ENCODE measurements around the gene STK32C. TPM values are rescaled to one million over a fixed set of nuclear protein-coding genes. Genes with fewer than 3 reads are reported as not detected.

STK32C gene
- total RNA-seq, 4 donors from 2014 or later, result 1.3 to 5.6 (median 4.7) TPM

DNA sequence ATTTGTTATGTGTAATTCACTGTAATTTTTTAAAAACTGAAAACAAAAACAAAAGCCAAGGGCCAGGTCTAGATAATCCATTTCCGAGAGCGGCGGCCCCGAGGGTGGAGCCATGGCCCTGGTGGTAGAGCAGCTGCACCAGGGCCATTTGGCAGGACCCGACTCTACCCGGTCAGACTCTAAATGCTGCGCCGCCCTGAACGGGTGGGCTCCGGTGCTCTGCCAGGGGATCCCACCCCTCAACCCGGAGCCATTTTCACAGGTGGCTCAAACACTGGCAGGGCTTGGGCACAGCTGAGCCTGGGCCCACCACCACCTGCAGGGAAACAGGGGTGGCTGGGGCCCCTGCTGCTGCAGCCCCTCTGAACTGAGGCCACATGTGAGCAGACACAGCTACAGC, 64.1 kb downstream of the STK32C start:
- Histone ChIP-seq H3K4me3 (no peak overlapping the region), H3K4me1 (peaks cover 3% of the 10 kb centered on the region), H3K27me3 (no peaks in the 10 kb centered on the region), H3K27ac (no peak overlapping the region), H3K36me3 (no peaks in the 10 kb centered on the region), H3K9me3 (no peaks in the 10 kb centered on the region)
- no peak for DNase-seq (ENCODE audit: low spot score in 2 of 2)
- 93% methylated on average over 7 of the region's 11 CpGs for WGBS
- TF ChIP-seq POLR2A (IDR thresholded peaks at IDR 0.05) (no peak), EP300 (IDR thresholded peaks at IDR 0.05) (no peak), POLR2AphosphoS5 (IDR thresholded peaks at IDR 0.05) (no peak)
- TF ChIP-seq, protein P1, sequence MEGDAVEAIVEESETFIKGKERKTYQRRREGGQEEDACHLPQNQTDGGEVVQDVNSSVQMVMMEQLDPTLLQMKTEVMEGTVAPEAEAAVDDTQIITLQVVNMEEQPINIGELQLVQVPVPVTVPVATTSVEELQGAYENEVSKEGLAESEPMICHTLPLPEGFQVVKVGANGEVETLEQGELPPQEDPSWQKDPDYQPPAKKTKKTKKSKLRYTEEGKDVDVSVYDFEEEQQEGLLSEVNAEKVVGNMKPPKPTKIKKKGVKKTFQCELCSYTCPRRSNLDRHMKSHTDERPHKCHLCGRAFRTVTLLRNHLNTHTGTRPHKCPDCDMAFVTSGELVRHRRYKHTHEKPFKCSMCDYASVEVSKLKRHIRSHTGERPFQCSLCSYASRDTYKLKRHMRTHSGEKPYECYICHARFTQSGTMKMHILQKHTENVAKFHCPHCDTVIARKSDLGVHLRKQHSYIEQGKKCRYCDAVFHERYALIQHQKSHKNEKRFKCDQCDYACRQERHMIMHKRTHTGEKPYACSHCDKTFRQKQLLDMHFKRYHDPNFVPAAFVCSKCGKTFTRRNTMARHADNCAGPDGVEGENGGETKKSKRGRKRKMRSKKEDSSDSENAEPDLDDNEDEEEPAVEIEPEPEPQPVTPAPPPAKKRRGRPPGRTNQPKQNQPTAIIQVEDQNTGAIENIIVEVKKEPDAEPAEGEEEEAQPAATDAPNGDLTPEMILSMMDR (IDR thresholded peaks at IDR 0.05), result no peak

DNA sequence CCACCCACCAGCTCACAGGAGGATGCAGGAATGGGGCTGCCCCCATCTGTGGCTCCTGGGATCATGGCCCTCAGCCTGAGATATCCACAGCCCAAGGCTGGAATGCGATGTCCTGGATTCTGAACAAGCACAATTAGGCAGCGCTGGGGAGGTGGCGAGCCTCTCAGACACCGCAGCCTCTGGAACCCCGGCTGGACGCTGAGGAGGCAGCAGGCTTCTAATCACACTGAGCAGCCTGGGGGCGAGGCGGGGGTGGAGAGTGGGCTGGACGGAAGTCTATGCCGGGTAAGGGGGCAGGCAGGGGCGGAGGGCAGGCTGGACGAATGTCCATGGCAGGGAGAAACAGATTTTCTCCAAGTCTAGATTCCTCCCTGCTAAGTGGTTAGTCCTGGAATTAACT, 64.6 kb downstream of the STK32C start:
- no peak for DNase-seq (ENCODE audit: low spot score in 2 of 2)
- no peak overlapping the region for H3K27ac ChIP-seq
- H3K27me3 ChIP-seq, result no peaks in the 10 kb centered on the region
- H3K4me3 ChIP-seq, result no peak overlapping the region
- H3K36me3 ChIP-seq, result no peaks in the 10 kb centered on the region
- 78% methylated on average over 12 of the region's 12 CpGs for WGBS
- H3K4me1 ChIP-seq, result no peaks in the 10 kb centered on the region
- no peaks in the 10 kb centered on the region for H3K9me3 ChIP-seq
- TF ChIP-seq, protein P1 (IDR thresholded peaks at IDR 0.05), result no peak
- TF ChIP-seq POLR2A (IDR thresholded peaks at IDR 0.05) (no peak), EP300 (IDR thresholded peaks at IDR 0.05) (no peak), POLR2AphosphoS5 (IDR thresholded peaks at IDR 0.05) (no peak)

DNA sequence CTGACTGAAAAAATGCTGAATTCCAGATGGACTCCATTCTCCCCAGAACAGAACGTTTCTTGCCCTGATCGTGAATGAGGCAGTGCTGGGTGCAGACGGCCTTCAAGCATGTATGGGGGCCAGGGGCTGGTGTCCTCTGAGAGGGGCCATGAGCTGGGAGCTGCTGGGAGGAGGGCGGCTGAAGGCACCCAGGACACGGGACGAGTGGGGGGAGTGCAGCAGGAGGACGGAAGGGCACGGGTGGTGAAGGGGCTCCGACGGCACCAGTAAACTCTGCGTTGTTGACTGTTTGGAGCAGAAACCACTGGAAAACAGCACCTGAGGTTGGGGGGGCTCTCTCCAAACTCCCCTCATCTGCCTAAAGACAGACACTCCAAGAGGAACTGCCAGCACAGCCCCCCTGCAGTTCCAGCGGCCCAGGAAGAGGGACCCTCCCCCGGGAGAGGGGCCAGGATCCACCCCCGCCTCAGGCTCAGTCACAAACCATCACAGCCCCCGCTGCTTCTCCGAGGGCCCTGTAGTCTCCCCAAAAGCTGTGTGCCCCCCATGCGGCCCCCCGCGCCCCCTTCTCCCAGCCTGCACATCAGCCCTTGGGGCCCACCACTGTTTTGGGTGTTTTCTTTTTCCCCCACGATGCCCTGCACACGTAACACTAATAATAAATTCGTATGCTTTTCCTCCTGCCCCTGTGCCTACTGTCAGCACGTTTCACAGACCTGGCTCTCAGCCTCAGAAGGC, 65.5 kb downstream of the STK32C start:
- H3K4me3 ChIP-seq, result no peak overlapping the region
- no peaks in the 10 kb centered on the region for H3K4me1 ChIP-seq
- WGBS, result 78% methylated on average over 19 of the region's 23 CpGs
- no peaks in the 10 kb centered on the region for H3K9me3 ChIP-seq
- no peaks in the 10 kb centered on the region for H3K36me3 ChIP-seq
- H3K27me3 ChIP-seq, result no peaks in the 10 kb centered on the region
- no peak overlapping the region for H3K27ac ChIP-seq
- no peak for TF ChIP-seq EP300 (IDR thresholded peaks at IDR 0.05)
- TF ChIP-seq, protein P1 (IDR thresholded peaks at IDR 0.05), result no peak
- no peak for TF ChIP-seq POLR2A (IDR thresholded peaks at IDR 0.05)
- no peak for TF ChIP-seq POLR2AphosphoS5 (IDR thresholded peaks at IDR 0.05)
- DNase-seq (ENCODE audit: low spot score in 2 of 2), result no peak

DNA sequence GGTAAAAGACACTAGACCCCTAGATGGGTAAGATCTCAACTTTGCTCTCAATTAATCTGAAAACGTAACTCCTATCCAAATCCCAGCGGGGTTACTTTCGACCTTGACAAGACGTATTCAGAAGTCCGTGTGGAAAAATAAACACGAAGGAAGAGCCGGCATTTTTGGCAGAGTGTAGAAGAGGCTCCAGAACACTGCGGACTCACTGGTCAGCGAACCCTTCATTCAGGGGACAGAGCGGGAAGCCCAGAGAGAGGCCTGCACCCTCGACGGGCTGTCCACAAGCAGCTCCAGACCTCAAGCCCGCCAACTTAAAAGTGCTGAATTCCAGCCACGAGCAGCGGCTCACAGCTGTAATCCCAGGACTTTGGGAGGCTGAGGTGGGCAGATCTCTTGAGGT, 66.3 kb downstream of the STK32C start:
- H3K27me3 ChIP-seq, result no peaks in the 10 kb centered on the region
- H3K4me3 ChIP-seq, result no peak overlapping the region
- H3K36me3 ChIP-seq, result no peaks in the 10 kb centered on the region
- no peaks in the 10 kb centered on the region for H3K9me3 ChIP-seq
- no peak overlapping the region for H3K27ac ChIP-seq
- DNase-seq (ENCODE audit: low spot score in 2 of 2), result no peak
- TF ChIP-seq, protein P1 (IDR thresholded peaks at IDR 0.05), result no peak
- TF ChIP-seq POLR2A (IDR thresholded peaks at IDR 0.05) (no peak), POLR2AphosphoS5 (IDR thresholded peaks at IDR 0.05) (no peak), EP300 (IDR thresholded peaks at IDR 0.05) (no peak)
- WGBS, result 94% methylated on average over 15 of the region's 15 CpGs
- H3K4me1 ChIP-seq, result no peaks in the 10 kb centered on the region

DNA sequence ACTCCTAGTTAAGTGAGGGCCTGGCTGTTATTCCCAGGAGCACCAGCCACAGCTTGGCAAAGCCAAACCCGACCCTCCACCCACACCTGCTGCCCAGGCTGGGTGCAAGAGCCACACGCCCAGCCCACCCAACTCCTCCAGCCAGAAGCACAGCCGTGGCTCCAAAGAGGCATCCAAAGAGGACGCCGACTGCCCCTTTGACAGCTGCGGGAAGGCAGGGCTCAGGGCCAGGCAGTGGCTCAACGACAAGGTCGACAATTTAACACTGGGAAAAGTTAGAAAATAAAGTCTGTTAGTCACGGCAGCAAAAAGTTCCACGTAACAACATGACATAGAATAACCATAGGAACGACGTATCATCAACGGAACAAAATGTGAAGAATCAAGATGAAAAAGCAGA, 66.7 kb downstream of the STK32C start:
- DNase-seq (ENCODE audit: low spot score in 2 of 2), result no peak
- WGBS, result 91% methylated on average over 10 of the region's 13 CpGs
- Histone ChIP-seq H3K36me3 (no peaks in the 10 kb centered on the region), H3K27me3 (no peaks in the 10 kb centered on the region), H3K9me3 (no peaks in the 10 kb centered on the region), H3K4me1 (no peaks in the 10 kb centered on the region), H3K4me3 (no peak overlapping the region), H3K27ac (no peak overlapping the region)
- no peak for TF ChIP-seq EP300 (IDR thresholded peaks at IDR 0.05)
- no peak for TF ChIP-seq POLR2A (IDR thresholded peaks at IDR 0.05)
- TF ChIP-seq POLR2AphosphoS5 (IDR thresholded peaks at IDR 0.05), result no peak
- TF ChIP-seq, protein P1 (IDR thresholded peaks at IDR 0.05), result no peak

All from suprapubic skin (tissue), 4 donors.